ENCODE data around the gene ANKMY1. TPM values are rescaled to one million over a fixed set of nuclear protein-coding genes. Genes with fewer than 3 reads are reported as not detected.

Gene ANKMY1
- total RNA-seq, 1 donor from 2014 or later, result 20.6 TPM

GRCh38 chr2:240432820-240433801 is 124.7 kb downstream of the ANKMY1 start:
- H3K4me3 ChIP-seq, result no peak overlapping the region
- H3K9me3 ChIP-seq, result no peaks in the 10 kb centered on the region
- no peaks in the 10 kb centered on the region for H3K36me3 ChIP-seq
- TF ChIP-seq CTCF (IDR thresholded peaks at IDR 0.05) (no peak), POLR2AphosphoS5 (IDR thresholded peaks at IDR 0.05; ENCODE audit: insufficient read depth in 1 of 2, low read depth in 1 of 2) (no peak), POLR2A (IDR thresholded peaks at IDR 0.05) (no peak)
- DNase-seq (ENCODE audit: extremely low spot score in 2 of 2), result no peak
- H3K4me1 ChIP-seq, result peaks cover 43% of the 10 kb centered on the region
- H3K27ac ChIP-seq, result peak overlapping the region; percentile 90
- no peaks in the 10 kb centered on the region for H3K27me3 ChIP-seq
- intact Hi-C loops (cut with DNase I), result no loop called here

- H3K27me3 ChIP-seq, result no peaks in the 10 kb centered on the region
- H3K4me3 ChIP-seq, result no peak overlapping the region
- no peaks in the 10 kb centered on the region for H3K9me3 ChIP-seq
- no peaks in the 10 kb centered on the region for H3K36me3 ChIP-seq
- TF ChIP-seq CTCF (IDR thresholded peaks at IDR 0.05) (no peak), POLR2AphosphoS5 (IDR thresholded peaks at IDR 0.05; ENCODE audit: insufficient read depth in 1 of 2, low read depth in 1 of 2) (no peak), POLR2A (IDR thresholded peaks at IDR 0.05) (no peak)
- peaks cover 36% of the 10 kb centered on the region for H3K4me1 ChIP-seq
- no peak overlapping the region for H3K27ac ChIP-seq
- DNase-seq (ENCODE audit: extremely low spot score in 2 of 2), result peak in 1 of 2 donors; percentile 82
- intact Hi-C loops (cut with DNase I), result no loop called here
Measured at GRCh38 chr2:240432430-240432819, 125.4 kb downstream of the ANKMY1 start.

GRCh38 chr2:240431661-240432424 is 125.9 kb downstream of the ANKMY1 start:
- intact Hi-C loops (cut with DNase I), result no loop called here

GRCh38 chr2:240431271-240431660 is 126.5 kb downstream of the ANKMY1 start:
- H3K4me3 ChIP-seq, result no peak overlapping the region
- intact Hi-C loops (cut with DNase I), result no loop called here
- peaks cover 25% of the 10 kb centered on the region for H3K4me1 ChIP-seq
- TF ChIP-seq POLR2AphosphoS5 (IDR thresholded peaks at IDR 0.05; ENCODE audit: insufficient read depth in 1 of 2, low read depth in 1 of 2), result no peak
- TF ChIP-seq POLR2A (IDR thresholded peaks at IDR 0.05), result no peak
- no peak for TF ChIP-seq CTCF (IDR thresholded peaks at IDR 0.05)
- no peaks in the 10 kb centered on the region for H3K36me3 ChIP-seq
- DNase-seq (ENCODE audit: extremely low spot score in 2 of 2), result peak in 1 of 2 donors; percentile 83
- no peak overlapping the region for H3K27ac ChIP-seq
- no peaks in the 10 kb centered on the region for H3K27me3 ChIP-seq
- no peaks in the 10 kb centered on the region for H3K9me3 ChIP-seq

More at GRCh38 chr2:240431661-240432424, 125.9 kb downstream of the ANKMY1 start:
- H3K4me3 ChIP-seq, result no peak overlapping the region
- no peak for TF ChIP-seq POLR2AphosphoS5 (IDR thresholded peaks at IDR 0.05; ENCODE audit: insufficient read depth in 1 of 2, low read depth in 1 of 2)
- no peak for TF ChIP-seq POLR2A (IDR thresholded peaks at IDR 0.05)
- no peak for TF ChIP-seq CTCF (IDR thresholded peaks at IDR 0.05)
- H3K4me1 ChIP-seq, result peaks cover 31% of the 10 kb centered on the region
- DNase-seq (ENCODE audit: extremely low spot score in 2 of 2), result peak in 1 of 2 donors; percentile 85
- H3K27ac ChIP-seq, result no peak overlapping the region
- H3K36me3 ChIP-seq, result no peaks in the 10 kb centered on the region
- H3K9me3 ChIP-seq, result no peaks in the 10 kb centered on the region
- H3K27me3 ChIP-seq, result no peaks in the 10 kb centered on the region

Measured in vagina (tissue), 2 donors.